SK-N-SH treated with all-trans-retinoic acid at 6 μM for 48 hours (cell line): Measurements from ENCODE around the gene PRR11.

Experiments
- ARNTL ChIP-seq: fragments of 450-650 bp; formaldehyde crosslinking; IDR thresholded peaks from 2 replicates; pipeline ENCODE4 v1.5.0; 2020; ENCODE audit warnings: low read depth, mild to moderate bottlenecking, moderate library complexity, borderline replicate concordance
- GLIS3 ChIP-seq: fragments of 250-450 bp; sonication (Bioruptor Pico); IDR thresholded peaks from 2 replicates; pipeline ENCODE4 v1.5.0; 2020; ENCODE audit warnings: mild to moderate bottlenecking, moderate library complexity
- ISL1 ChIP-seq: fragments of 250-450 bp; sonication (Bioruptor Pico); IDR thresholded peaks from 2 replicates; pipeline ENCODE4 v2.1.2; 2022; ENCODE audit warnings: mild to moderate bottlenecking, moderate library complexity
- PATZ1 ChIP-seq: fragments of 250-450 bp; sonication (Bioruptor Pico); IDR thresholded peaks from 2 replicates; pipeline ENCODE4 v1.8.0; 2020; ENCODE audit warnings: mild to moderate bottlenecking, moderate library complexity, borderline replicate concordance
- RARB ChIP-seq: fragments of 250-450 bp; sonication (Bioruptor Pico); IDR thresholded peaks from 2 replicates; pipeline ENCODE4 v1.8.0; 2021; ENCODE audit warnings: mild to moderate bottlenecking, moderate library complexity
- TCF4 ChIP-seq: fragments of 250-450 bp; sonication (Bioruptor Pico); IDR thresholded peaks from 2 replicates; pipeline ENCODE4 v1.8.0; 2021; ENCODE audit warnings: mild to moderate bottlenecking, moderate library complexity, borderline replicate concordance
- TSHZ2 ChIP-seq: fragments of 250-450 bp; sonication (Bioruptor Pico); IDR thresholded peaks from 2 replicates; pipeline ENCODE4 v1.5.0; 2020; ENCODE audit warnings: mild to moderate bottlenecking, moderate library complexity
- ZFP3 ChIP-seq: fragments of 250-450 bp; sonication (Bioruptor Pico); IDR thresholded peaks from 2 replicates; pipeline ENCODE4 v1.5.0; 2020; ENCODE audit warnings: mild to moderate bottlenecking, moderate library complexity
- ZFP30 ChIP-seq: fragments of 450-650 bp; formaldehyde crosslinking; IDR thresholded peaks from 2 replicates; pipeline ENCODE4 v1.5.0; 2022; ENCODE audit warnings: mild to moderate bottlenecking, moderate library complexity
- ZNF8 ChIP-seq: fragments of 450-650 bp; formaldehyde crosslinking; IDR thresholded peaks from 2 replicates; pipeline ENCODE4 v1.5.0; 2020; ENCODE audit warnings: mild to moderate bottlenecking, moderate library complexity

- no peak for TF ChIP-seq GLIS3 (CRISPR knock-in tag)
- no peak for TF ChIP-seq RARB (CRISPR knock-in tag)
- no peak for TF ChIP-seq ARNTL (CRISPR knock-in tag)
- TF ChIP-seq ZFP3 (CRISPR knock-in tag), result no peak
- TF ChIP-seq ZNF8 (CRISPR knock-in tag), result no peak
- no peak for TF ChIP-seq TCF4 (CRISPR knock-in tag)
- no peak for TF ChIP-seq PATZ1 (CRISPR knock-in tag)
- TF ChIP-seq TSHZ2, result no peak
- TF ChIP-seq ISL1 (CRISPR knock-in tag), result no peak
- TF ChIP-seq ZFP30 (CRISPR knock-in tag), result no peak
Measured at GRCh38 chr17:59108400-59109102, 47.0 kb upstream of the PRR11 start.
